ENCODE data around the gene FOXA1.

FOXA1 gene

DNA sequence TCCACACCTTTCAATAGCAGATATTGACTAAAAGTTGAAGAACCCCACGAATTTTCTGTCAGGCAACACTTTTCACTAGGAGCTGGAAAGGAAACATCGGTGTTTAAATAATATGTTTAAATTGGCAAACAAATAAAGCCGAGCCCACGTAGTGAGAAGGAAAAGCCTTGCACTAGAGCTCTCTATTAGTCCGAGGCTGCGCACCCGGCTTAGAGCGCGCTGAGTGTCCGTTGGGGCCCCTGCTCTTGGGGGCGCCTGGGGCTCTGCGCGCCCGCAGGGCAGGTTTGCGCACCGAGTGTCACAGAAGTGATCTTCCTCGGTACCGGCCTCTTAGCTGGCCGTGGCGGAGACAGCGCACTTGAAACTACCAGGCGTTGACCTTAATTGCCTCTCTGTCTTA lies 6.8 kb upstream of the FOXA1 start:
- no peak for DNase-seq

DNA sequence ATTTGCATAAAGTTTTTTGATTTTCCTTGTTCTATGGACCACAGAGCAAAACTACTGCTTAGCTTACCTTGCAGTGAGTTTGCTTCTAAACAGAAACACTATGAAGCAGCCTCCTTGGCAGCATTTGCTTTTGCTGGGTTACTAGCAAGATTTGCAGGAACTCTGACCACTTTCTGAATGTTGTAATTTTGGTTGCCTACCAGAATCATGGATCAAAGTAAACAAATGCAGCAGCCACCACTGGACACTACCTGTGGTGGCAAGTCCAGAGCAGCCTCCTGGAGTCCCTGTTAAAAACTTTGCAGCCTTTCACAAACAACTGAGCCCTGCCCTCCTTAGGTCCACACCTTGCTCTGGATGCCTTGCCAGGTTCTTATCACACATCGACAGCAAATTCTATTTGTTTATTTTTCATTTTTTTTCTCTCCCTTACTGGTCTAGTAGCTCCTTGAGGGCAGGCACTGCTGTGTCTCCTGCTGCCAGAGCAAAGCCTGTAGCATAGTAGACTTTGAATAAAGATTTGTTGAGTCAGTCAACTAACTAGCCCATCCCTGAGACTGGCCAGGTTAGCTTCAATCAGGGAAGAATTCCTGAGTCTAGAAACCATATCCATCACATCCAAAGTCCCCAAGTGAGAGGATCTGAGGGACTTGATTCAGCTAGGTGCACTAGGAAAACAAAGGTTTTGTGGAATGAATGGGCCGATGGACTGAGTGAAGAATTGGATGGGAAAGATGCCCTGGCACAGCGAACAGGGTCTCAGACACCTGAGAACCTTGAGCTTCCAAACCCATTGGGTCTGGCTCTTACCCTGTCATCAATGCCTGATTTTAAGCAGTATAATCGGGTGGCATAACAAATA lies 6.1 kb upstream of the FOXA1 start:
- no peak for DNase-seq

DNA sequence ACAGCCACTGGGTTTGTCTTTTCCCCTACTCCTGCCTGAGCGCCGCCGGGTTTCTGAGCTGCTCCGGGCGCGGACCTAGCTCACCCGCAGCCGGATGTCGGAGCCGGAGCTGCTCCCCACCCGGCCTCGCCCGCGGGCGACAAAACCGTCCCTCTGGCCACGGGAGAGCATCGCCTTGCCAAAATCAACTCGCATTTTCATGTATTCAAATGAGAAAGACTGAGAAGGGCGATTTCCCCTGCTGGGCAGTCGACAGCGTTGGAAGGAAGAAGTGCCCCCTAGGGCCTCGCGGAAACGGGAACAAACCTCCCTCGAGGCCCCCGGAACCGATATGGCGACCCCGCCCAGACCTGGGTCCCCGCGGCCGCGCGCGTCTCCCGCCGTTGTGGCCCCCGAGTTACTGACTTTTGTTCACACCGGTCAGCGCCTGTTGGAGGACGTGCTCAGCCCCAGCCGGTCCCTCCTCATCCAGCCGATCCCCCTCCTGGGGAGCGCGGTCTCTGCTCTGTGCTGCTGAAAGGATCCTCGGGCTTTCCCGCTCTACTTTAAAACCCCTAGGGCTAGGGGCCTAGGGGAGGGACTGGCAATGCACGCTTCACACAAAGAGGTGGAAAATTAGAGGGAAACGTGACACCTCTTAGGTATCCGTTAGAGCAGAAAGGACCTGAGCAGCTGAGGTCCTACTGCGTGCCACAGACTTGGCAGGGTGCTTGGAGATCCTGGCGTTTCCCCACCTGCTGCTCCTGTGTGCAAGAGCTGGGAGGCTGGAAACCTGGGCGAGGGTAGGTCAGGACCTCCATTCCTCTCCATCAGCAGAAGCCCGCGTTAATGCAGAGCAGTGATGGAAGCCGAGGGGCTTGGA lies 4.7 kb upstream of the FOXA1 start:
- DNase-seq = peak; percentile 43

DNA sequence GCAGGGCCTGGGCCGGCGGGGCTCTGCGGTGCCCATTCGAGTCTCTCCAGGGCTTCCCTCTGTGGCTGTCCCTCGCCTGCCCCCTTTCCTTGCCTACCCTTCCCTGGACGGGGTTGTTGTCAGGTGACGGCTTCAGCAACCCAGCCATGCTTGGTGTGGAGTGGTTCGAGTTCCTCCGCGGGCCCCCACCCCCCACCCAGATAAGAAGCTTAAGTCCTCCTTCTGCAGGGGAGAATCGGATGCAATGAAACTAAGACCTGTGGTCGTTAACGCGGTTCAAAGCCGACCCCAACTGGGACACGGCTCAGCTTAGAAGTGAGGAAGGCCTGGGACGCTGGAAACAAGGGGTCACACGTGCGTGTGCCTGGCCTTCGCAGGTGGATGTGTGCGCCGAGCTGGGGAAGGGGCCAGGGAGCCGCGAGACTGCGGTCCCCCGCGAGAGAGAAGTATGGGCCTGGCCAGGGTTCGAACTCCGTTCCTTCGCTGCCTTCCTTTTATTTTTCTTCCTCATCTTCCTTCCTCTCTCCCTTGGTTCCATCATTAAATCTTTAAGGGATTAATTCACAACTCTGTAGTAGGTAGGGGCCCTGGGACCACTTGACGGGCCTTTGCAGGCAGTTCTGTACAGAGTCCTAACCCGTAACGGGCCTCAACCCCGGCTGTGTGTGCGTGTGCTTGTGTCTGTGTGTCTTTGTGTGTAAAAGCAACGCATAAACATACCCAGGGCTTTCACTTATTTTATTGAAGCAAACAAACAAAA lies 3.9 kb upstream of the FOXA1 start:
- peak; percentile 55 for DNase-seq

DNA sequence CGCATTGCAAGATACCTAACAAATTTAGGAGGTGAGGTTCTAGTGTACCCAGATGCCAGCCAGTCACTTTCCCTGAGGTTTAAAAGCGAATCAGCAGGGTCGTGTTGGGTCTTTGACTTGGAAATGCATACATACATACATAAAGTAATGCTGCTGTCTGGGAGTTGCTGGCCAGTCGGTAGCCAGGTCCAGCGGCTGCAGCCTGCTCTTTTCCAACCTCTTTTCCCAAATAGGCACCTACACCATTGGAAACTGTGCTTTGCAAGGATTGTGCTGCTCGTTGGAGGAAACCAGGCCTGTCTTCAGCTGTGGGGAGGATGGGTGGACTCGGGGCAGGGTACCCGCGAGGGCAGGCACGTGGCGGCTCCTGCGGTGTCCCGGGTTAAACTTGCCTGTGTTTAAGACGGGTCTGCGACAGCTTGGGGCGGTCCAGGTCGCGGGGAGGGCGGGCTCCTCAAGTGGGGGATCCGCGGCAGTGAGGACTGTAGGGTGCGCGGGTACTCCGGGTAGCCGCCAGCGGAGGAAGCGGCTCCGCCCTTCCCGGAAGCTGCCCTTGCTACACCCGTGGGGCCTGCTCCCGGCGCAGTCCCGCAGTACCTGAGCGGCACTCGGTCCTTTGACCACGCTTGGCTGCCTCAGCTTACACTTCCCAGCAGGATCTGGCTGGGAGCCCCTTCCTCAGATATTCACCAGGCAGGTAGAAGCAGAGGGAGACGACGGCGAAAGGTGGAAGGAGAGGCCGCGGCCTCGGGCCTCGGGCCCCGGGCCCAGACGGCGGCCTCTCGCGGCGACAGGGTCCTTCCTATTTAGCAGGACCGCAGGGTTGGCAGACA lies 3.1 kb upstream of the FOXA1 start:
- DNase-seq = peak; percentile 55

DNA sequence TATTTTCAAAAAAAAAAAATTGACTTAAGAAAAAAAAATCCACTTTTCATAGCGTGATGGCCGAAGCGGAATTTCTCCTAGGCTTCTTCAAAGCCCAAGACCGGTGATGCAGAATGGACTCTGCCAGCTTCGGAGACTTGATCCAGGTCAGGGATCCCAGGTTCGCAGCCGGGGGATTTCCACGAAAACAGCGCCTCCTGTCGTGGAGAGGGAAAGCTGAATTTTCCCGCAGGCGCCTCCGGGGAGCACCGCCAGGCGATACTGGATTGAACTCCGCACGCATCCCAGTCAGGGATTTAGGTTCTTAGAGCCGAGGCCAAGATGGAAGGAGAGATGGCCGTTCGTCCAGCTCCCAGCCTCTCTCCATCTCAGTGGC lies 2.5 kb upstream of the FOXA1 start:
- peak; percentile 18 for DNase-seq

DNA sequence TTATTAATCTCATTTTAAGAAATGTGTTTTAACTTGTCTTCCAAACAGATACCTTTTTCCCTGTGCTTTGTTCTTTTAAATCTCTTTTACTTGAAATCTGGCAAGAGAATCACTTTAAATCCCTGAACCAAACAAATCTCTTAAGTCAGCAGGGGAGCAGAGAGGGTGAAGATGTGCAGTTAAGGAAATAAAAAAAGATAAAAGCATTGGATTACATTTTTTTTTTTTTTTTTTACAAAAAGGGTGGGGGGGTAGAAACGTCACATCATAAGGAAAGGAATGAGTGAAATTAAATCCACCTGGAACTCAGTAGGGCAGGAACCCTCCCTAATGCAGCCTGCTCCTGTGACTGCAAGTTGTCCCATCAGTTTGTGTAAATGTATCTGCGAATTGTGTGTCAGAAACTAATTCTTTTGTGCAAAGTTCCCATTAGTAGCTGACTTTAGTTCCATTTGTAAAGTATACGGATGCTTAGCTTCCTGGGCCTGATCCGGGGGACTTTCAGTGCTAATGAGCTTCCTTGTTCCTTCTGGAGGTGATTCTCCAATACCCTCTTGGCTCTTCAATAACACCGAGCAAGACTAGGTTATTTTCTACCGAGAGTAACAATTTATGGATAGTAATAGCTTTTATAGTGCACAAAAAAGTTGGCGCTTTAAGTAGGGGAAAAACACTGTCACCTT lies 1.9 kb upstream of the FOXA1 start:
- DNase-seq = no peak

DNA sequence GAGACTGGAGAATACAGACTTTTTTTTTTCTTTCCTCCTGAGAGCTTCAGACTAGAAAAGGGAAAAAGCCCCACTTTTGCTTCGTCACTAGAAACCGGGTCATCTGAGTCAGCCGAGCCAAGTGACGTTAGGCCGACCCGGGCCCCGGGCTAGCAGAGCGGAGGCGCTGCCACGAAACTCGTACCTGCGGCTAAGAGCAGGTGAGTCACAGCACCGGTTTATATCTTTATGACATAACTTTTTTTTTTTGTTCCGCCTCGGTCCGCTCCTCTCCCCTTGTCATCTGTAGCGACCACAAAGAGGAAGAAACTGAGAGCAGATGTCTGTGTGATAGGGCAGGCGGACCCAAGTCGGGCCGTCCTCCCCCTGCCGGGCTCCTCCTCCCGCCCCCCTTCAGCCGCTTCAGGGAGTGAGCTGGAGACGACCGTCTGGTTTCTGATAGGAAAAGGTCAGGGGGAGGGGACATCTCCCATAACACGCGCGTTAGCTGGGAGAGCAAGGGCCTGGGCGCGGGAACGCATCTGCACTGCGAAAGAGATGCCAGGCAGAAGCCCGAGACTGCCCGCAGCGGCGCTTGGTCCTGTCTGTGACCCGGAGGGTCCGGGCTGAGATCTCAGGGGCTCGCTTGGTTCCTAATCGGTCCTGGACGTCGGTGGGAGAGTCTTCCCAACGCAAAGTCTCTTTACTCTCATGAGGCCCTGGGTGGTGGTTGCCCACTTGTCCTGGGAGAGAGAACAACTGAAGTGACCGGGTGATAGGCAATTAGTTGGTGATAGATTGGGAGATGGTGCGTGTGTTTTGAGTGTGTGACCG lies 966 bp upstream of the FOXA1 start:
- peak; percentile 97 for DNase-seq

DNA sequence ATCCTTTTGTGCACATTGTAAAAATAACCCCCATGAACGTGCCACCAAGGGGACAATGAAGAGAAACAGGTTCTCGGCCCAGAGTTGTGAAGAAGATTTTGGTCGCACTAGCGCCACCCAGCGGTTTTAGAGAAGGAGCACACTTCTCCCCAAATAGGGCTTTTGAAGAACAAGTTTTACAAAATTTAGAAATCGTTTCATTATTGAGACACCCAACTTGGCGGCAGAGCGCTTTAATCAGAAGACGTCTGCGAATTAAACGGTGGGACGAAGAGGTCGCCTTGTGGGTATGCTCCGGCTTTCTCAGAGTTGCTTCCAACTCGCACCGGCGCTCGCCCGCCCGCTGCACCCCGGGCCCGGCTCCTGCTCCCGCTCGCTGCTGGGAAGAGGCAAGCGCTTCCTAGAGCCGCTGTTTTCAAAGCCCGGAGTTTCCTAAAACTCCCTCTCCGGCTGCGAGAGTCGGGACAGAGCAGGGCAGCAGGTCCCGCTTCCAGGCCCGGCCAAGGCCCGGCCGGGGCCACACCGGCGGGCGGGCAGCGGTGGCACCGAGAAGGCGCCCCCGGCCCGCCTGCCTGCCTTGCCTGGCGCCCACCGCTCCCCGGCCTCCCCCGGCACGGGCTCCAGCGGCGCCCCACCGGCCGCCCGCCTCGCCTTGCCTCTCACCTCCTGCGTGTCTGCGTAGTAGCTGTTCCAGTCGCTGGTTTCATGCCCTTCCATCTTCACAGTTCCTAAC lies 645 bp downstream of the FOXA1 start:
- DNase-seq = peak; percentile 96

DNA sequence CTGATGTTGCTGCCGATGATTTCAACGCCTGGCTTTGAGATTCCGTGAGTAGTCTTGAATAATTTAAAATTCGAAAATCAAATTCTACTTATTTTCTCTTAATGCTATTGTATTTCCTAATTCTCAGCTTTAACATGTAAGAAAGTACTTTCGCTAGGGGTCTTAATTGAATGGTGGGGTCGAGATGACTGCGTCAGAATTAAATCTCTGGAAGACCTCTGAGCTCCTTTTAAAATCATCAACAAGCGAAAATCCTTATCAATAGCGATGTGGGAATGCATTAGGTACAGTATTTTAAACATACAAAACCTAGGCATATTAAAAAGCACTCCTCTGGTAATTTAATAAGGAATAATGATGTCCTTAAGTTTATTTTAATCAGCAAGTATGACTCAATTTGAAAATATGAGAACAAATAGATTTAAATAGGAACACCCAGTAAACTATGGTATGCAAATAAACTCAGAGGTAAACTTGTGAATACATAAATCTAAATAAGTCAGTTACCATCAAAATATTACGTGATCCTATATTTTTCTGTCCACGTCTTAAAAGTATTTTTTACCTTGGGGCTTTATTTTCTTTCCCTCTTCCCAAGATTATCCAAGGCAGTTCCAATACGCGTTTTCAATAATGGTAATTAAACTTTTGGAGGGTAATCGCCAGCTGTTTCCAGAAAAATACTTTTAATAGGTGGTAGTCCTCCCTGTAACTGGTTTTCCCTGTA lies 1.4 kb downstream of the FOXA1 start:
- DNase-seq = peak; percentile 17

DNA sequence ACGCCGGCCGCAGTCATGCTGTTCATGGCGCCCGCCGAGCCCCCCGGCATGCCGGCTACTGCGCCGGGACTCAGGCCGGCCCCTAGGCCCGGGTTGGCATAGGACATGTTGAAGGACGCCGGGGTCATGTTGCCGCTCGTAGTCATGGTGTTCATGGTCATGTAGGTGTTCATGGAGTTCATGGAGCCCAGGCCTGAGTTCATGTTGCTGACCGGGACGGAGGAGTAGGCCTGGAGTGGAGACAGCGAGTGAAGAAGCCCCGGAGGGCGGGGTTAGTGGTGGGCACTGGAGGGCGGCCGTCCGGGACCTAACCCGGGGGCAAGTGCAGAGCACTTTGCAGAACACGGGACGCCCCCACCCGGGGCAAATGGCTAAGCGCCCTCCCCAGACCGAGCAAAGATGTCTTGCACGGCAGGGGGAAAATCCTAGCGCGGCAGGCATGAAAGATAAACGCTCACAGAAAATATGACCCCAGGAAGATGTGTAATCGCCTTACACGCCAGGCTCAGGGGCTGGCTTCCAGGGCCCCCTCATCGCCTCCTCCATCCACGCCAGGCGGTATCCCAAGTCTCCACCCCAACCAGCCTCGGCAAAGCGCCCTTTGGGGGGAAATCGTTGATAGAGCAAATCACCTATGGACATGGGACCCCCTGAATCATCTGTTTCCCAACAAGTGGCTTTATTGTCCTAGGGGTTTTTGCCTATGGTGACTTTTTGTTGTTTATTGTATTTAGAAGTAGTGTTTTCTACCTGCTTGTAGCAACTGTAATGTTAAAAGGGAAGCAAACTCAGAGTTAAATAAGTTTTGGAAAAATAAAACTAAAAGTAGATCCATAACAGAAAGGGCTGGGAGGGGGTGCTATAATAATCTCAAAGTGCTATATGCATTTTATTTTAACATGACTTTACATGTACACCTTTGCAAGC lies 2.3 kb downstream of the FOXA1 start:
- DNase-seq = peak; percentile 44

DNA sequence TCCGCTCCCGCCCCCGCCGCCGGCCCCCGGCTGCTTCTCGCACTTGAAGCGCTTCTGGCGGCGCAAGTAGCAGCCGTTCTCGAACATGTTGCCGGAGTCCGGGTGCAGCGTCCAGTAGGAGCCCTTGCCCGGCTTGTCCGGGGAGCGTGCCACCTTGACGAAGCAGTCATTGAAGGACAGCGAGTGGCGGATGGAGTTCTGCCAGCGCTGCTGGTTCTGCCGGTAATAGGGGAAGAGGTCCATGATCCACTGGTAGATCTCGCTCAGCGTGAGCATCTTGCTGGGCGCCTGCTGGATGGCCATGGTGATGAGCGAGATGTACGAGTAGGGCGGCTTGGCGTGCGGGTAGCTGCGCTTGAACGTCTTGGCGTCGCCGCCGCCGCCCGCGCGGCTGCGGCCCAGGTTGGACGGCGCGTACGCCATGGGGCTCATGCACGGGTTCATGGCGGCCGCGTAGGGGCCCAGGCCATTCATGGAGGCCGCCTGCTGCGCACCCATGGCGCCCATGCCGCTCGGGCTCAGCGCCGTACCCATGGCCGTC lies 3.0 kb downstream of the FOXA1 start:
- DNase-seq = peak; percentile 47

DNA sequence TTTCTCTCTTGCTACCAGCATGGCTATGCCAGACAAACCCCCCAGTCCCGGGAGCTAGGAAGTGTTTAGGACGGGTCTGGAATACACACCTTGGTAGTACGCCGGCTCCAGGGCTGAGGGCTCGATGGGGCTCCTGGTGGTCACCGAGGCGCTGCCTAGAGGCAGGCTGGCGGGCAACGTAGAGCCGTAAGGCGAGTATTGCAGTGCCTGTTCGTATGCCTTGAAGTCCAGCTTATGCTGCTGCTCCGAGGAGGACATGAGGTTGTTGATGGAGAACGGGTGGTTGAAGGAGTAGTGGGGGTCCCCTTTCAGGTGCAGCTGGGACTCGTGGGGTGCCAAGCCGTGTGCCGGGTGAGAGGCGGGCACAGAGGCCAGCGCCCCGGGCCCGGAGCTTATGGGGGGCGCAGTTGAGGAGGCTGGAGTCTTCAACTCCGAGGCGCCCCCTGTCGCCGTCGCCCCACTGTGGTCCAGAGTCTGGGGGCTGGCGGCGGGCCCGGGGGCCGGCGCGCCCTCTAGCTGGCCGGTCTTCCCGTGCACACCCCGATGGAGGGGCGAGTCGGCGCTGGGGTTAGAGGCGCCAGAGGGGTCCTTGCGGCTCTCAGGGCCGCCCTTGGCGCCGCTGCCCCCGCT lies 3.6 kb downstream of the FOXA1 start:
- DNase-seq = peak; percentile 84

DNA sequence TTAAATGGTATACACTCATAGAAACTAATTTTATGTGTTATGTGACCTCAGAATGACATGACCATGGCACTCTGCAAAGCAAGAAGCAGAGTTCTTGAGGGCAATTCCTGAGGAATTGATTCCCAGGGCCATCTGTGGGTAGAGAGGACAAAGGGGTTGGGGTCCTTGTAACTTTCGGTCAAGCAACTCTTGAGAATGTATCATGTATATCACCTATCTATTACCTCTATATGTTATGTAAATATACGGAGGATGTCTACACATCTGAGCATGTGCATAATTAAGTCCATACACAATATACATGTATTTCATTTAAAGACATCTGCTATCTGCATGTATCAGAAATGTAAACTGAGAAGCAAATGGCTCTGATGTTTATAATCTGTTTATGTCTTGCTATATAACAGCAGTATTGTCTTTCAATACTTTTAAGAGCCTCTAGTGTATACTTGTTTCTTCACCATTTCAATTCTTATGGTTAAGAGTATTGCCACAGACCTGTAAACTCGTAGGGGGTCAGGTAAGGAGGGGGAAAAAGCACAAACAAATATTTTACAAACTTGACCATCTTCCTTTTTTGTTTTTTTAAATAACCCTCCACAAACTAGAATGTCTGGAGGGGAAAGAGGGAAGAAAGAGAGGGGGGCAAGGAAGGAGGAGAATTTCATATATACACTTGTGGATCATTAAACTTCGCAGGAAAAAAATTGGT lies 4.5 kb downstream of the FOXA1 start:
- no peak for DNase-seq

DNA sequence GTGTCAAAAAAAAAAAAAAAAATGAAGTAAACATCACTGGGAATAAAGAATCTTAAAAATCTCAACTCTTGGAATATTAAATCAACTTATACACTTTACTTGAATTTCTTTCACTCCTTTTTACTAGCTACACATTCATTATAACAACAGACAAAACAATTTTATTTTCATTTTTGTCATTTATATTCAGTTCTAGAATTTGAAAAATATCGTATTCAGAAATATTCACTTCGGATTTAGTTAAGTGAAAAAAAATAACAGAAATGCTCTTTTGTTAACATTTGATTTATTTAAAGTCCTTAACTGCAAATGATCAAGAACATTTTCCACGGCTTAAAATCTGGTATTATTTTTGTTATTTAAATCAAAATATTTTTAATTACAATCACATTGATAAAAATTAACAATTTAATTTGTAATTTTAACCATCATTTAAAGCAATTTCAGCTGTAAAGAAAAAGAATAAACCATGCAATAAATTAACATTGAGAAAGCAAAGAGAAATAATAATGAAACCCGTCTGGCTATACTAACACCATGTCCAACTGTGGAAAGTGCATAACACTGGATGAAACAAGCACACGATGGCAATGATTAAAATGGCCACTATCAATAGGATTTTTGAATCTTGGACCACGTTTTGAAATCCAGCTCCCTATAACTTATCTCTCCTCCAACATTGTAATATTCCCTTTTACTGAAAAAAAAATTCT lies 5.2 kb downstream of the FOXA1 start:
- DNase-seq = peak; percentile 42

Measured in NCI-H1092 (cell line).